Breast epithelium (tissue), 3 donors: Measurements from ENCODE around the gene NHLRC4.

ENCODE experiments used
- CTCF ChIP-seq, 3 donors: fragments of 450-650 bp; IDR thresholded peaks; one replicate each; pipeline ENCODE4 v1.5.1; 2016 to 2017; ENCODE audit warnings: antibody characterized with exemption in 3 of 3, mild to moderate bottlenecking in 3 of 3, moderate library complexity in 3 of 3
- POLR2A ChIP-seq: fragments of 450-650 bp; IDR thresholded peaks from one replicate; pipeline ENCODE4 v1.6.1; 2016; ENCODE audit warnings: antibody characterized with exemption, mild to moderate bottlenecking, moderate library complexity

DNA sequence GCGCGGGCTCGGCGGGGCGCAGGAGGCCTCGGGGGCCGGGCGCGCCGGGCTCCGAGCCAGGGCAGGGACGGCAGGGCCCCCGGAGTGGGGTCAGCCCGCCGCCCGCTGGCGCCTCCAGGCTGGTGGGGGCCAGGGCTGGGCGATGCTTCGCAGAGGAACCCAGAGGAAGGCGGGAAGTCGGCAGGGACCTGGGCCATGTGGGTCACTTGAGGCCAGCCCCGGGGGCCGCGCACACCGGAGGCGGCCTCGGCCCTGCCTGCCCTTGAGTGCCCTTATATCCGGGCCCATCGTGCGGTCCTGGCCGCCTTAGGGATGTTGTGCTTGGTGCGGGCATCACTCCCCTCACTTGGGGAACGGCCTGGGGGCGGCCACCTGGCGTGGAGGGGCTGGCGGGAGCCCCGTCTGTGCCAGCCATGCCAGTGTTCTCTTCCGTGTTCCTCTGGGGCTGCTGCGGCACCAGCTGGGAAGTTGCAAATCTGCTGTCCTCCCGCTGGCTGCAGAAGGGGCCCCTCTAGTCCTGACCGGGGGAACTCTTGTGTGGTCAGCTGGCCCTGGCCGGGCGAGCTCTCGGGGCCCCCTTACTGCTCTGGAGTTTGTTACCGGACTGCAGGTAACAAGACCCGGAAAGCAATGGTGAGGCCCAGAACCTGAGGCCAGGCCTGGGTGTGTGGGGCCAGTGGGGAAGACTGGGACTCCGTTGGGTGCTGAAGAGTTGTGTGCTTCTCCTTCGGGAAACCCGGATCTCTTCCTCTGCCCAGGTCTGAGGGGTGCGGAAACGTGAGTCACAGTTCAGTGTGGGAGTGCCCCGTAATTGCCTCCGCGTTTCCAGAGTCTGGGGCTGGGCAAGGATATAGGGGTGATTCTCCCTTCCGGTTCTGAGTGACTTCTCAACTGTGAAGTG, 38.4 kb upstream of the NHLRC4 start:
- no peak for TF ChIP-seq CTCF (IDR thresholded peaks at IDR 0.05)
- TF ChIP-seq POLR2A, result no peak
